Esophagus muscularis mucosa (tissue), 3 donors: ENCODE data around the gene DHRS3.

Experiments used
- CTCF ChIP-seq, 3 experiments: fragments of 200-600 bp in 2 of 3; fragments of 450-650 bp in 1 of 3; sonication (generic) in 2 of 3; IDR thresholded peaks; one replicate each; pipeline ENCODE4 v1.5.1; 2017 to 2019; ENCODE audit warnings: antibody characterized with exemption in 3 of 3, mild to moderate bottlenecking in 2 of 3, moderate library complexity in 1 of 3
- POLR2A ChIP-seq: fragments of 450-650 bp; IDR thresholded peaks from one replicate; pipeline ENCODE4 v1.6.1; 2017; ENCODE audit warnings: antibody characterized with exemption, moderate library complexity, mild to moderate bottlenecking, low read depth
- POLR2AphosphoS5 ChIP-seq, 2 donors: sonication (generic); formaldehyde crosslinking; IDR thresholded peaks; one replicate each; pipeline ENCODE4 v1.6.1; 2017; ENCODE audit warnings: antibody characterized with exemption in 2 of 2

GRCh38 chr1:12585951-12586942 lies 31.8 kb downstream of the DHRS3 start:
- TF ChIP-seq CTCF (IDR thresholded peaks at IDR 0.05) (no peak), POLR2A (no peak), POLR2AphosphoS5 (IDR thresholded peaks at IDR 0.05) (no peak)
